ENCODE data around the gene ZNF385A.

DNA sequence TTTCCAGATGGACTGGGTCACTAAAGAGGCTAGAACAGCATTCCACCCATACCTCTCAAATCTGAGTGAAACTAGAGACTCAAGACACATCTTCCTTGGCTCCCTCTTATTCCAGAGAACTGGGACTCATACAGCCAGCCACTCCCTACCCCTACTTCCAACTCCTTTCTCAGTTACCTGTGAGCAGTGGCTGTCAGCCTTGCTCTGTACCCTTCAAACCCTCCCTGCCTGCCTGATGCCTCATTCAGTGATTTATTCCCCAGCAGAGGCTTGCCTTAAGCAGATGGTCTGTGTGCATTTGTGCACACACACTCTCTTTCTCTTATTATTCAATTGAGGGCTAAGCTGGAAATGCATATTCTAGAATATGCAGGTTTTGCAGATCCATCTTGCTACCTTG is 34.9 kb downstream of the ZNF385A start:
- TF ChIP-seq, protein P1, sequence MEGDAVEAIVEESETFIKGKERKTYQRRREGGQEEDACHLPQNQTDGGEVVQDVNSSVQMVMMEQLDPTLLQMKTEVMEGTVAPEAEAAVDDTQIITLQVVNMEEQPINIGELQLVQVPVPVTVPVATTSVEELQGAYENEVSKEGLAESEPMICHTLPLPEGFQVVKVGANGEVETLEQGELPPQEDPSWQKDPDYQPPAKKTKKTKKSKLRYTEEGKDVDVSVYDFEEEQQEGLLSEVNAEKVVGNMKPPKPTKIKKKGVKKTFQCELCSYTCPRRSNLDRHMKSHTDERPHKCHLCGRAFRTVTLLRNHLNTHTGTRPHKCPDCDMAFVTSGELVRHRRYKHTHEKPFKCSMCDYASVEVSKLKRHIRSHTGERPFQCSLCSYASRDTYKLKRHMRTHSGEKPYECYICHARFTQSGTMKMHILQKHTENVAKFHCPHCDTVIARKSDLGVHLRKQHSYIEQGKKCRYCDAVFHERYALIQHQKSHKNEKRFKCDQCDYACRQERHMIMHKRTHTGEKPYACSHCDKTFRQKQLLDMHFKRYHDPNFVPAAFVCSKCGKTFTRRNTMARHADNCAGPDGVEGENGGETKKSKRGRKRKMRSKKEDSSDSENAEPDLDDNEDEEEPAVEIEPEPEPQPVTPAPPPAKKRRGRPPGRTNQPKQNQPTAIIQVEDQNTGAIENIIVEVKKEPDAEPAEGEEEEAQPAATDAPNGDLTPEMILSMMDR (IDR thresholded peaks at IDR 0.05): no peak
- no peak for TF ChIP-seq POLR2A (IDR thresholded peaks at IDR 0.05)
